Peyer's patch (tissue), 4 donors: ENCODE measurements around the gene LEF1.

ENCODE experiments used
- POLR2A ChIP-seq, 2 donors: fragments of 450-650 bp; IDR thresholded peaks; one replicate each; pipeline ENCODE4 v1.5.1; 2017; ENCODE audit warnings: antibody characterized with exemption in 2 of 2, mild to moderate bottlenecking in 2 of 2, moderate library complexity in 2 of 2
- TF ChIP-seq, protein P1 (sequence below), 6 experiments: fragments of 450-650 bp in 4 of 6; fragments of 200-600 bp in 2 of 6; sonication (generic) in 1 of 6; IDR thresholded peaks; one replicate each; pipeline ENCODE4 v1.5.1; 2017 to 2019; ENCODE audit warnings: antibody characterized with exemption in 6 of 6, mild to moderate bottlenecking in 3 of 6, moderate library complexity in 1 of 6

DNA sequence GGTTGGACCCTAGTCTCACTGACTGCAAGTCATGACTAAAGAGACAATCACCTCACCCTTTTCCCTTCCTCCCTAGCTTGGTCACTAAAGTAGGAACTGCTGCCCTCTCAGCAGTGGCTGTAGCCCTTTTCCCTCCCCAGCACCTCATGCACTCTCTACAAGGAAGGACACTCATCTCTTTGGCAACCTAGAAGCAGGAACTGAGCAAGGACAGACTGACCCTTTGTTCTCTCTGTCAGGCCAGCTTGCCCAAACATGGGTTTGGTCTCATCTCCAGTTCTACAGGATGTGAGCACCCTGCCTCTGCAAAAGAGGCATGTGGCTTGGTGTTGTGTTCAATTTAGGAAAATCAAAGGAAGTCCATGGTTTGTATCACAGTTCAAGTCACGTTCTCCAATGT, 15.8 kb downstream of the LEF1 start:
- no peak for TF ChIP-seq POLR2A (IDR thresholded peaks at IDR 0.05)
- TF ChIP-seq, protein P1, sequence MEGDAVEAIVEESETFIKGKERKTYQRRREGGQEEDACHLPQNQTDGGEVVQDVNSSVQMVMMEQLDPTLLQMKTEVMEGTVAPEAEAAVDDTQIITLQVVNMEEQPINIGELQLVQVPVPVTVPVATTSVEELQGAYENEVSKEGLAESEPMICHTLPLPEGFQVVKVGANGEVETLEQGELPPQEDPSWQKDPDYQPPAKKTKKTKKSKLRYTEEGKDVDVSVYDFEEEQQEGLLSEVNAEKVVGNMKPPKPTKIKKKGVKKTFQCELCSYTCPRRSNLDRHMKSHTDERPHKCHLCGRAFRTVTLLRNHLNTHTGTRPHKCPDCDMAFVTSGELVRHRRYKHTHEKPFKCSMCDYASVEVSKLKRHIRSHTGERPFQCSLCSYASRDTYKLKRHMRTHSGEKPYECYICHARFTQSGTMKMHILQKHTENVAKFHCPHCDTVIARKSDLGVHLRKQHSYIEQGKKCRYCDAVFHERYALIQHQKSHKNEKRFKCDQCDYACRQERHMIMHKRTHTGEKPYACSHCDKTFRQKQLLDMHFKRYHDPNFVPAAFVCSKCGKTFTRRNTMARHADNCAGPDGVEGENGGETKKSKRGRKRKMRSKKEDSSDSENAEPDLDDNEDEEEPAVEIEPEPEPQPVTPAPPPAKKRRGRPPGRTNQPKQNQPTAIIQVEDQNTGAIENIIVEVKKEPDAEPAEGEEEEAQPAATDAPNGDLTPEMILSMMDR (IDR thresholded peaks at IDR 0.05) = no peak
